Heart right ventricle (tissue), 16 donors: ENCODE measurements around the gene SPATA6L. TPM values are rescaled to one million over a fixed set of nuclear protein-coding genes. Genes with fewer than 3 reads are reported as not detected.

Experiments
- ATAC-seq, 8 donors: fragments of 200-7000 bp; cut with Tn5 transposase; one replicate each; pipeline ENCODE4 v1.9.1; 2020; ENCODE audit warnings: mild to moderate bottlenecking in 8 of 8, moderate library complexity in 8 of 8, moderate number of reproducible peaks in 1 of 8
- DNase-seq, 2 donors: peaks; one replicate each; pipeline ENCODE4 v3.0.0-alpha.2; 2020
- H3K27ac ChIP-seq, 10 donors: fragments of 200-600 bp; sonication (generic) in 2 of 10; one replicate each; pipeline versions ENCODE4 v1.5.0 to v1.8.0; 2020 to 2022; ENCODE audit warnings: mild to moderate bottlenecking in 3 of 10
- H3K27me3 ChIP-seq, 7 donors: fragments of 200-600 bp; one replicate each; pipeline ENCODE4 v1.8.0; 2021 to 2022; ENCODE audit warnings: mild to moderate bottlenecking in 2 of 7
- H3K36me3 ChIP-seq, 9 donors: fragments of 200-600 bp; sonication (generic) in 1 of 9; one replicate each; pipeline versions ENCODE4 v1.5.0 to v1.8.0; 2020 to 2022; ENCODE audit warnings: mild to moderate bottlenecking in 2 of 9
- H3K4me1 ChIP-seq, 9 donors: fragments of 200-600 bp; sonication (generic) in 1 of 9; one replicate each; pipeline versions ENCODE4 v1.5.0 to v1.8.0; 2020 to 2022; ENCODE audit warnings: mild to moderate bottlenecking in 4 of 9
- H3K4me3 ChIP-seq, 10 donors: fragments of 200-600 bp; sonication (generic) in 2 of 10; one replicate each; pipeline versions ENCODE4 v1.5.0 to v1.8.0; 2020 to 2022; ENCODE audit warnings: mild to moderate bottlenecking in 7 of 10, moderate library complexity in 2 of 10
- H3K9me3 ChIP-seq, 11 donors: fragments of 200-600 bp in 10 of 11; sonication (generic) in 2 of 11; one replicate each; pipeline versions ENCODE4 v1.5.0 to v1.8.0; 2013 to 2022; ENCODE audit warnings: mild to moderate bottlenecking in 2 of 11, control low read depth in 1 of 11, moderate library complexity in 1 of 11
- WGBS, 2 donors: extraction: QIAGEN DNeasy Blood & Tissue Kit; methylation state at CpG; one replicate each; pipeline ENCODE4 v1.1.7; 2013; ENCODE audit warnings: inconsistent platforms in 1 of 2; 5-methylcytosine and 5-hydroxymethylcytosine counted together
- intact Hi-C, 10 donors: fragments of 100-400 bp; cut with DNase I; formaldehyde crosslinking; loops; one replicate each; pipeline versions ENCODE4 v1.11.1 to v1.14.2; 2022
- polyA plus RNA-seq, 2 donors: library from polyadenylated mRNA; stranded (reverse); fragments of 200-250 nt; gene quantifications; one replicate each; pipeline ENCODE4 v1.2.3, GENCODE V29; 2013
- total RNA-seq, 10 donors: library from RNA; stranded (reverse); fragmentation: NEBNext Ultra II Directional in 3 of 10; extraction: Animal tissue kit (Norgen Biotek cat#: 25700) in 3 of 10; gene quantifications; one replicate each; pipeline versions ENCODE4 v1.2.1 to v1.2.4, GENCODE V29; 2021 to 2023
- TF ChIP-seq, protein P1 (sequence below), 9 donors: fragments of 200-600 bp; sonication (generic) in 2 of 9; IDR thresholded peaks; one replicate each; pipeline versions ENCODE4 v1.5.0 to v1.8.0; 2021 to 2022; ENCODE audit warnings: antibody characterized with exemption in 9 of 9, mild to moderate bottlenecking in 5 of 9, moderate library complexity in 1 of 9
- donor health status: Arrhythmogenic right ventricular cardiomyopathy.
- donor health status: ischemic (EF 13 %, LVEDD 7.1; RV severe dilation, severe dysfunction).
- donor health status: healthy with polysubstance abuse.
- donor health status: DM: no; HTN: yes; CAD: no.
- donor health status: DM: no; HTN: no; CAD: no.
- donor health status: ischemic (EF 25% LVEDD 6.9; RV normal size, moderate dysfunction).
- donor health status: ischemic (EF 25% LVEDD 5.7; RV mildly dilated, moderate dysfunction).
- donor health status: healthy.
- donor health status: DM: yes; HTN: yes; CAD: no.
- donor health status: Ischemic cardiomyopathy.
- donor health status: ischemic (EF 35%, LVEDD 5.7; RV mildly dilated, moderate dysfunction).
- donor health status: nonischemic (EF 11% LVEDD 7.7; RV severe dilation, severe dysfunction).
- donor health status: DM: yes; HTN: yes; CAD: no.
- donor health status: PGD.
- donor health status: ischemic (EF 29% LVEDD 5.4; RV normal size, mild dysfunction).
- donor health status: nonischemic (EF 23%, LVEDD 6.1; RV moderate dilation, normal function).

The SPATA6L gene
- total and polyA plus RNA-seq, 12 donors = 0.36 to 1.9 (median 1.1) TPM

GRCh38 chr9:4585135-4585534 is 81.1 kb downstream of the SPATA6L start:
- H3K36me3 ChIP-seq = peaks cover 0 to 35% (median 0%) of the 10 kb centered on the region in 9 donors
- H3K27ac ChIP-seq = no peak overlapping the region
- DNase-seq = no peak
- ATAC-seq = no peak
- TF ChIP-seq, protein P1, sequence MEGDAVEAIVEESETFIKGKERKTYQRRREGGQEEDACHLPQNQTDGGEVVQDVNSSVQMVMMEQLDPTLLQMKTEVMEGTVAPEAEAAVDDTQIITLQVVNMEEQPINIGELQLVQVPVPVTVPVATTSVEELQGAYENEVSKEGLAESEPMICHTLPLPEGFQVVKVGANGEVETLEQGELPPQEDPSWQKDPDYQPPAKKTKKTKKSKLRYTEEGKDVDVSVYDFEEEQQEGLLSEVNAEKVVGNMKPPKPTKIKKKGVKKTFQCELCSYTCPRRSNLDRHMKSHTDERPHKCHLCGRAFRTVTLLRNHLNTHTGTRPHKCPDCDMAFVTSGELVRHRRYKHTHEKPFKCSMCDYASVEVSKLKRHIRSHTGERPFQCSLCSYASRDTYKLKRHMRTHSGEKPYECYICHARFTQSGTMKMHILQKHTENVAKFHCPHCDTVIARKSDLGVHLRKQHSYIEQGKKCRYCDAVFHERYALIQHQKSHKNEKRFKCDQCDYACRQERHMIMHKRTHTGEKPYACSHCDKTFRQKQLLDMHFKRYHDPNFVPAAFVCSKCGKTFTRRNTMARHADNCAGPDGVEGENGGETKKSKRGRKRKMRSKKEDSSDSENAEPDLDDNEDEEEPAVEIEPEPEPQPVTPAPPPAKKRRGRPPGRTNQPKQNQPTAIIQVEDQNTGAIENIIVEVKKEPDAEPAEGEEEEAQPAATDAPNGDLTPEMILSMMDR (IDR thresholded peaks at IDR 0.05) = no peak
- H3K4me1 ChIP-seq = peaks cover 0 to 13% (median 0%) of the 10 kb centered on the region in 9 donors
- no peaks in the 10 kb centered on the region for H3K9me3 ChIP-seq
- H3K27me3 ChIP-seq = no peaks in the 10 kb centered on the region
- WGBS, 2 donors = 79% methylated on average over 5 of the region's 5 CpGs
- intact Hi-C loops = no loop called here
- H3K4me3 ChIP-seq = no peak overlapping the region

DNA sequence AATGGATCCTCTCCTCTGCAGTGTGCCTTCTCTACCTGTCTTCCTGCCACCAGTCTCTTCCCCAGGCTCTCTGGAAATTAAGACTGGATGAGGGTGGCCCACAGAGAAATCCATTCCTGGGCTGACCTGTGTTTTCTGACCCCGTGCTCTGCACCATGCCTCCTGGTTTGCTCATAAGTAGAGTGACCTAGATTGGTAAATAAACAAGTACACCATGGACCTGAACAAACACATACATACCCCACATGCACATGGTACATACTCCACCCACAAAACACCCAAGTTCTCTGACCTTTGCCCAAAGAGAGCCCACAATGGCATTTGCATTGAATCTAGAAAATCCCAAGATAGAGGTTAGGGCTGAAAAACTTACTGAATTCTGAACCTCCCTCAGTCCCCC is 81.6 kb downstream of the SPATA6L start:
- Histone ChIP-seq H3K36me3 (peaks cover 0 to 35% (median 0%) of the 10 kb centered on the region in 9 donors), H3K9me3 (no peaks in the 10 kb centered on the region), H3K4me1 (peaks cover 0 to 13% (median 0%) of the 10 kb centered on the region in 9 donors), H3K27me3 (no peaks in the 10 kb centered on the region), H3K4me3 (no peak overlapping the region), H3K27ac (no peak overlapping the region)
- intact Hi-C loops = no loop called here
- WGBS, 2 donors = 98 to 100% methylated on average over 1 of the region's 1 CpG
- TF ChIP-seq, protein P1 (IDR thresholded peaks at IDR 0.05) = no peak
- ATAC-seq (no peak), DNase-seq (no peak)

DNA sequence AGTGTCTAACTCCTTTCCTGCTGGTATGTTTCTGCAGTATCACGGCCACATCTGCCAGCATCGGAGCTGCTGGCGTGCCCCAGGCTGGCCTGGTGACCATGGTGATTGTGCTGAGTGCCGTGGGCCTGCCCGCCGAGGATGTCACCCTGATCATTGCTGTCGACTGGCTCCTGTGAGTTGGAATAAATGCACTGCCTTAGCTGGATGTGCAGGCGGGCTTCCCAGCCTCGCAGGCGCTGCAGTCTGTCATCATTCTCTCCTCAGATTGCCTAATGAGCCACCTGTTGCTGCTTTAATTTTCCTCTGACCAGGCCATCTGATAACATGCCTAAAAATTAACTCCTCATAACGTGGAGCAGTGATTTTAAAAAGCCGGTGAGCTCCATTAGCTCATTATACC is 83.3 kb downstream of the SPATA6L start:
- Histone ChIP-seq H3K4me1 (peaks cover 0 to 9% (median 0%) of the 10 kb centered on the region in 9 donors), H3K4me3 (no peak overlapping the region), H3K9me3 (no peaks in the 10 kb centered on the region), H3K36me3 (peaks cover 0 to 36% (median 0%) of the 10 kb centered on the region in 9 donors), H3K27me3 (no peaks in the 10 kb centered on the region), H3K27ac (no peak overlapping the region)
- ATAC-seq = no peak
- 89 to 90% methylated on average over 12 of the region's 12 CpGs for WGBS, 2 donors
- intact Hi-C loops = no loop called here
- TF ChIP-seq, protein P1 (IDR thresholded peaks at IDR 0.05) = no peak
- no peak for DNase-seq

- Histone ChIP-seq H3K27ac (no peak overlapping the region), H3K4me3 (no peak overlapping the region), H3K9me3 (no peaks in the 10 kb centered on the region), H3K4me1 (peaks cover 0 to 9% (median 0%) of the 10 kb centered on the region in 9 donors), H3K36me3 (peaks cover 0 to 42% (median 0%) of the 10 kb centered on the region in 9 donors), H3K27me3 (no peaks in the 10 kb centered on the region)
- TF ChIP-seq, protein P1 (IDR thresholded peaks at IDR 0.05) = no peak
- intact Hi-C loops = no loop called here
- ATAC-seq (no peak), DNase-seq (no peak)
- WGBS, 2 donors = 69 to 70% methylated on average over 1 of the region's 1 CpG
Measured at GRCh38 chr9:4581861-4582565, 84.3 kb downstream of the SPATA6L start.
